GM13977 (cell line): Measurements from ENCODE around the gene FCHSD1.
"Not testable (repeated sequence)": the region's sequence is repeated elsewhere in the genome, so short reads cannot be mapped to it uniquely, and the experiment has no call there.

Experiments used
- DNase-seq: peaks from one replicate; pipeline ENCODE4 v3.0.0; 2012; ENCODE audit warnings: low spot score
- CTCF ChIP-seq: IDR thresholded peaks from 2 replicates; pipeline ENCODE4 v1.5.1; 2012; ENCODE audit warnings: mild to moderate bottlenecking, control low read depth; ENCODE audit not compliant: insufficient read depth; ENCODE audit errors: extremely low read depth, missing control alignments
- in situ Hi-C: fragments of 300-500 bp; cut with MboI; formaldehyde crosslinking; loops from one replicate; pipeline ENCODE4 v1.12.0; 2022; ENCODE audit warnings: low sequenced_read_pairs, low pct_unique_long_range_greater_than_20kb, mixed read lengths, inconsistent platforms; ENCODE audit not compliant: unreplicated experiment

Gene FCHSD1

DNA sequence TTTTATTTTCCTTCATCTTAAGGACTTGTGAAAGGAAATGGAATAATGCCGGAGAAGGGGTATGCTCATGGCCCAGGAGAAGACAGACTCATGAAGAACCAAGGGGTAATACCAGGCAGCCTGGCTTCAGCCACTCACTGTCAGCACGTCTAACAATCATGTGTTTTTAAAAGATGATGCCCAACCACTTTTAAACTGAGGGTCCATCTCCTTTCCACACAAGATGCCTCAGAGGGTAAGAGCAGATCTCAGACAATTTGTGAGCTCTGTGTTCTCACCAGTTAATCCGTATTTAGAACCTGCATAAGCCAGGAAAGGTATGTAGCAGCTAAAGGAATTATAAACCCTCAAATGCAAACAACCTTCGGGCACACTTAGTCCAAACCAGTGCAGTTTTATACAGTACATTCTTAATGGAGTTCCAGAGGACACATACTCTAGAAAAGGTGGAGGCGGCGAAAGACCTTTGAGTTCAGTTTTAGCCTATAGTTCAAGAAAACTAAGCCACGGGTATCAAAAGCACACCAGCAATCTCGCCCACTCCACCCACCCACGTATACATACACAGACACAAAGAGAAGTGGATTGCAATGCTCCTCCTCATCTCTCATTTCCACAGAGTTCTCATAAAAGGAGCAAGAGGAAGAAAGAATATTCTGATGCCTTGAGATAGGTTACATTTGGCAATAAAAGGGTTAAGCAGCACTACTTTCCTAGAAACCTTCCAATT is 35.1 kb downstream of the FCHSD1 start:
- no peak for DNase-seq
- in situ Hi-C loops, result no loop called here
- TF ChIP-seq CTCF, result no peak

DNA sequence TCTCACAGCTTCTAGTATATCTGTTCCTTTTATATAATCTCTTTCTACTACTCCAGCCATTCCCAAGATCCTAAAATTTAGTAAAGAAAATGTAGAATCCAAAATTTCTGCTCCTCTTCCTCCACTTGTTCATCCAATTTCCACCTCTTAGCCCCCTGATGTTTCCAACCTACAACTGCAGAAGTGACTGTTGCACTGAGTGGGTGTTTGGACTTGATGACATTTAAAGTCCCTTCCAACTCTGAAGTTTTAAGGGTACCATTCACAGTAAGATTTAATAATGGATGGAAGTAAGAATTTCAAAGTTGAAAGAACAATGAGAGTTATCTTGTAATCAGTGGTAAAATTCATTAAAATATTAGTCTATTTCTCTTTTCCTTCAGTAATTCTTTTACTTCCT is 37.9 kb downstream of the FCHSD1 start:
- no peak for DNase-seq
- no peak for TF ChIP-seq CTCF
- in situ Hi-C loops, result no loop called here

- no peak for DNase-seq
- in situ Hi-C loops, result no loop called here
- TF ChIP-seq CTCF, result no peak
Measured at GRCh38 chr5:141611289-141611688, 39.9 kb downstream of the FCHSD1 start.

DNA sequence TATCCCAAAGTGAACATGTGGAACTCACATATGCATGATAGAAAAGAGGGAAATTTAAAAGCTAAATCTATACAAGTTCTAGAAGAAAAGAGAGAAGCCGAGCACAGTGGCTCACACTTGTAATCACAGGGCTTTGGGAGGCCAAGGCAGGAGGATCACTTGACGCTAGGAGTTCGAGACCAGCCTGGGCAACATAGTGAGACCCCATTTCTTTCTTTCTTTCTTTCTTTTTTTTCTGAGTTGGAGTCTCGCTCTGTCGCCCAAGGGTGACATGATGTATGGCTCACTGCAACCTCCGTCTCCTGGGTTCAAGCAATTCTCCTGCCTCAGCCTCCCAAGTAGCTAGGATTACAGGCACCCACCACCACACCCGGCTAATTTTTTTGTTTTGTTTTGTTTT is 41.3 kb downstream of the FCHSD1 start:
- in situ Hi-C loops, DNase-seq: not testable (repeated sequence)

DNA sequence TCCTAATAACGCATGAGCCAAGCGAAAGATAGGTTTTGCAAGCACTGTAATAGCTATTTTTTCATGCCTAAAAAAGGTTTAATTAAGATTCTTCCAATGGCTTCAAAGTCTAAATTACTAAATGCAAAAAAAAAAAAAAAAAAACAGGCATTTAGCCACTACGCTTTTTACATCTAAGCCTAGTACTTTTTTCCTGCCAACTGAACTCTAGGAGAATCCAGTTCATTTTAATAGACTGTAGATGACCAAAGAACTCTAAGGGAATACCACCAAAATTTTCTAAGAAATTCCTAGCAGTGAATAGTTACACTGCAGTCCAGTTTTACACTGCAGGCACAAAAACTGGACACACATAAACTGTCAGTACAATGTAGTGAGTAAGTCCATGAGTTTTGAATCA is 42.2 kb downstream of the FCHSD1 start:
- in situ Hi-C loops, result no loop called here
- no peak for DNase-seq
- TF ChIP-seq CTCF, result no peak

GRCh38 chr5:141608557-141608956 is 42.7 kb downstream of the FCHSD1 start:
- no peak for DNase-seq

More at GRCh38 chr5:141608557-141608956, 42.7 kb downstream of the FCHSD1 start:
- in situ Hi-C loops, result no loop called here
- no peak for TF ChIP-seq CTCF
